Left ventricle myocardium inferior (tissue), 1 donor: ENCODE measurements around the gene GTPBP6. TPM values are rescaled to one million over a fixed set of nuclear protein-coding genes. Genes with fewer than 3 reads are reported as not detected.

Experiments
- DNase-seq: peaks from one replicate; pipeline ENCODE4 v3.0.0-alpha.2; 2020
- H3K27ac ChIP-seq: fragments of 200-600 bp; replicated peaks from 2 replicates; pipeline ENCODE4 v1.8.0; 2021
- H3K27me3 ChIP-seq: fragments of 200-600 bp; 2 replicates; pipeline ENCODE4 v1.8.0; 2021; ENCODE audit warnings: low read depth
- H3K36me3 ChIP-seq: fragments of 200-600 bp; 2 replicates; pipeline ENCODE4 v1.8.0; 2021
- H3K4me1 ChIP-seq: fragments of 200-600 bp; 2 replicates; pipeline ENCODE4 v1.8.0; 2021
- H3K4me3 ChIP-seq: fragments of 200-600 bp; 2 replicates; pipeline ENCODE4 v1.8.0; 2021; ENCODE audit warnings: mild to moderate bottlenecking, moderate library complexity
- H3K9me3 ChIP-seq: fragments of 200-600 bp; replicated peaks from 2 replicates; pipeline ENCODE4 v1.8.0; 2021
- intact Hi-C: fragments of 100-400 bp; cut with micrococcal nuclease; formaldehyde crosslinking; loops from one replicate; pipeline ENCODE4 v1.11.0; 2022
- total RNA-seq: library from RNA; stranded (reverse); fragmentation: NEBNext Ultra II Directional; extraction: Animal tissue kit (Norgen Biotek cat#: 25700); gene quantifications from one replicate; pipeline ENCODE4 v1.2.1, GENCODE V29; 2021
- TF ChIP-seq, protein P1 (sequence below): fragments of 200-600 bp; IDR thresholded peaks from 2 replicates; pipeline ENCODE4 v1.8.0; 2021; ENCODE audit warnings: antibody characterized with exemption, mild to moderate bottlenecking, borderline replicate concordance
- donor health status: DM: no; HTN: yes; CAD: no; lungs with severe emphysema.

Gene GTPBP6
- total RNA-seq, 1 donor from 2014 or later, result 51.1 TPM

DNA sequence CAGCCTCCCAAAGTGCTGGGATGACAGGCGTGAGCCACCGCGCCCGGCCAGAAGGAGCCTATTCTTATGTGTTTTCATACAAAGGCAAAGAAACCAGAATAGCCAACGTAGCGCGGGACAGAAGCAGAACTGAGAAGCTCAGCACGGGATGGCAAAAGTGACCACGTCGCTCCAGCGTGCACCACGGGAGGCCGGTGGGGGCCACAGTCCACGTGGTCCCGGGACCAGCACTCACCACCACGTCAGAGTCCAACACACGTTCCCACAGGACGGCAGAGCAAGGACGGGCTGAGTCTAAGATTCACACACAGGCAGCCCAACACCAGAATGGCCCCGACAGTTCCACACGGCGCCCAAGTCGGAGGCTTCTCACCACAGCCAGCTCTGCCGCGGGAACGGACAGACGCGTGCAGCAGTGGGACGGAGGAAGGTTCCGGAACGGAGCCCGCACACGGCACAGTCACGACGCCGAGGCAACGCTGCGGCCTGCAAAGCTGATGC is 18.8 kb upstream of the GTPBP6 start:
- Histone ChIP-seq H3K27ac (no peak overlapping the region), H3K9me3 (no peaks in the 10 kb centered on the region), H3K4me1 (no peaks in the 10 kb centered on the region), H3K36me3 (peaks cover 66% of the 10 kb centered on the region), H3K4me3 (no peak overlapping the region), H3K27me3 (no peaks in the 10 kb centered on the region)
- intact Hi-C loops, result no loop called here
- DNase-seq, result peak; percentile 9
- TF ChIP-seq, protein P1, sequence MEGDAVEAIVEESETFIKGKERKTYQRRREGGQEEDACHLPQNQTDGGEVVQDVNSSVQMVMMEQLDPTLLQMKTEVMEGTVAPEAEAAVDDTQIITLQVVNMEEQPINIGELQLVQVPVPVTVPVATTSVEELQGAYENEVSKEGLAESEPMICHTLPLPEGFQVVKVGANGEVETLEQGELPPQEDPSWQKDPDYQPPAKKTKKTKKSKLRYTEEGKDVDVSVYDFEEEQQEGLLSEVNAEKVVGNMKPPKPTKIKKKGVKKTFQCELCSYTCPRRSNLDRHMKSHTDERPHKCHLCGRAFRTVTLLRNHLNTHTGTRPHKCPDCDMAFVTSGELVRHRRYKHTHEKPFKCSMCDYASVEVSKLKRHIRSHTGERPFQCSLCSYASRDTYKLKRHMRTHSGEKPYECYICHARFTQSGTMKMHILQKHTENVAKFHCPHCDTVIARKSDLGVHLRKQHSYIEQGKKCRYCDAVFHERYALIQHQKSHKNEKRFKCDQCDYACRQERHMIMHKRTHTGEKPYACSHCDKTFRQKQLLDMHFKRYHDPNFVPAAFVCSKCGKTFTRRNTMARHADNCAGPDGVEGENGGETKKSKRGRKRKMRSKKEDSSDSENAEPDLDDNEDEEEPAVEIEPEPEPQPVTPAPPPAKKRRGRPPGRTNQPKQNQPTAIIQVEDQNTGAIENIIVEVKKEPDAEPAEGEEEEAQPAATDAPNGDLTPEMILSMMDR, result no peak

DNA sequence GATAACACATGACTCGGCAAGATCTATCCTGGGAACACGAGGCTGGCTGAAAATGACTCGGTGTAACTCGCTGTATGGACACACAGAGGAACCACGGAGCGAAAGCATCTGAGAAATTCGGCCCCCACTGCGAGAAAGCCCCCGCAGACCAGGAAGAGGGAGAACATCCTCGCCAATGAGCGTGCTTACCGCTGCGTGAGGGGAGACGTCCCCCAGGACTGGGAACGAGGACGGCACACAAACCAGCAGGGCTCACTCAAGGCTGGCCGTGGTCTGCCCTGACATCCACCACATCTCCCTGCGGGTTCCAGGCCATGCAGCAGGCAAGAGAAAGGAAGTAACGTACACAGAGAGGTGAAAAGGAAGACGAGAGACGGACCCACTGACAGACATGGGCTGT is 17.6 kb upstream of the GTPBP6 start:
- H3K27me3 ChIP-seq, result peaks cover 8% of the 10 kb centered on the region
- no peak overlapping the region for H3K27ac ChIP-seq
- no peaks in the 10 kb centered on the region for H3K9me3 ChIP-seq
- TF ChIP-seq, protein P1, result no peak
- peaks cover 7% of the 10 kb centered on the region for H3K4me1 ChIP-seq
- peaks cover 58% of the 10 kb centered on the region for H3K36me3 ChIP-seq
- intact Hi-C loops, result no loop called here
- no peak for DNase-seq
- H3K4me3 ChIP-seq, result no peak overlapping the region

DNA sequence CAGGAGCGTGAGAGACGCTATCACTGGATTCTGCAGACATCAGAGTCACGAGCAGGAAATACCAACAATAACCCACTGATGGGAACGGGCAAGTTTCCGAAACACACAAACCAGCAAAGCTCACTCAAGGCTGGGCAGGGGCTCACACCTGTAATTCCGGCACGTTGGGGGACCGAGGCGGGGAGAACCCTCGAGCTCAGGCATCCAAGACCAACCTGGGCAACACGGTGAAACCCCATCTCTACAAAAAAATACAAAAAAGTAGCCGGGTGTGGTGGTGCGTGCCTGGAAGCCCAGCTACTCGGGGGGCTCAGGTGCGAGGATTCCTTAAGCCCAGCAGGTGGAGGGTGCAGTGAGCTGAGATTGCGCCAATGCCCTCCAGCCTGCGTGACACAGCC is 17.2 kb upstream of the GTPBP6 start:
- TF ChIP-seq, protein P1, result no peak
- no peak overlapping the region for H3K27ac ChIP-seq
- H3K27me3 ChIP-seq, result peaks cover 12% of the 10 kb centered on the region
- no peak for DNase-seq
- intact Hi-C loops, result no loop called here
- peaks cover 56% of the 10 kb centered on the region for H3K36me3 ChIP-seq
- H3K4me1 ChIP-seq, result peaks cover 12% of the 10 kb centered on the region
- no peak overlapping the region for H3K4me3 ChIP-seq
- no peaks in the 10 kb centered on the region for H3K9me3 ChIP-seq

DNA sequence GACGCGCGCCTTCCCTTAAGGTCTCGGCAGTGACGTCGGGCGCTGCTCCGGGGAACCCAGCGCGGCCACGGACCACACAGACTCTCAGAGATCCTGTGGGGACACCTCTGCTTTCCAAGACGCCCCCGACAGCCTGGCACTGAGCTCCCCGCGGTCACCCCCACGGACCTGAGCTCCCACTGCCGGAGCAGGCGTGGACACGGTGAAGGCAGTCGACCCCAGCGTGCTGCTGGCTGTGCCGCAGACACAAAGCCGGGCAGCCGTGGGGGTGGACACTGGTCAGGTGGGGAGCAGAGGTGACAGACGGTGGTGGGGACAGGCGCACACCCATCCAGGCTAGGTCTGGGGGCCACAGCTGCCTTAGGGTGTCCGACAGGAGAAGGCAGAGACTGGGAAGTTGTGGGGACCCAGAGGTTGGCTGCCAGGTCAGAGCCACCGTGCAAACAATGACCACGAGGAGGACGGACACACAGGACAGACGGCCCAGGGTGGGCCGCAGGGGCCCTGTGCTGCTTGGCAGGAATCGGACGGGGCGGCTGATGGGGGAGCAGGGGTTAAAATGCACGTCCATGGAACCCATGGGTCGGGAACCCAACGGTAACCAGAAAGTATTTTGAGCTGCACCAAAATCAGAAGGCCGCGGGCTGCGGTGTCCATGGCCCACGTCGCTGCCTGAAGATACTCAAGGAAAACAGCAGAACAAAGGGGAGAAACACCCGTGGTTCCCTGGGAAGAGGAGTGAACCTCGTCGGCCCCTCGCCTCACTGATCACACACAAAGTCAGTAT is 16.6 kb upstream of the GTPBP6 start:
- intact Hi-C loops, result no loop called here
- TF ChIP-seq, protein P1, result no peak
- peak; percentile 10 for DNase-seq

DNA sequence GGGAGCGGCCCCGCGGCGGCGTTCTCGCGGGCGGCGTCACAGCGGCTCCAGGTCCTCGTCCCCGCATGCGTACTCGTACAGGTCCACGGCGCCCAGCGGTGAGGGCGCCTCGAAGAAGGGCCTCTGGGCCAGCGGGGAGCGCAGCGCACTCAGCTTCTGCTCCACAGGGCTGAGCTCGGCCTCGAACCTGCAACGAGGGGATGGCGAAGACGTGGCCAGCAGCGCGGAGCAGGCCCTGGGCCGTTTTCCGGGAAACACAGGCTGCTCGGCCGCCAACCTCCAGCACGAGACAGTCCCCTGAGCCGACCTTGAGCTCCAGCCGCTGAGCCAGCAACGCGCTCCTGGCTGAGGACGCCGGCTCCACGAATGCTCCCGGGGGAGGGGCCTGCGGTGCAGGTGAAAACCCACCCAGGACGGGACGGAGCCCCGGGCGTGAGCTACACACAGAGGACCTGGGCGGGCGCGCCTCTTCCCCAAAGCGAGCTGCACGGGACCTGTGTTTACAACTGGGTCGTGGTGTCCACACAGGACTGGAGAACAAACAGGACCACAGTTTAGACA is 15.8 kb upstream of the GTPBP6 start:
- TF ChIP-seq, protein P1, result no peak
- Histone ChIP-seq H3K4me1 (peaks cover 16% of the 10 kb centered on the region), H3K4me3 (no peak overlapping the region), H3K36me3 (peaks cover 56% of the 10 kb centered on the region), H3K27me3 (peaks cover 19% of the 10 kb centered on the region), H3K9me3 (no peaks in the 10 kb centered on the region), H3K27ac (no peak overlapping the region)
- intact Hi-C loops, result no loop called here
- DNase-seq, result peak; percentile 16

More for the DNA sequence above, 16.6 kb upstream of the GTPBP6 start:
- Histone ChIP-seq H3K4me3 (no peak overlapping the region), H3K4me1 (peaks cover 16% of the 10 kb centered on the region), H3K27me3 (peaks cover 18% of the 10 kb centered on the region), H3K9me3 (no peaks in the 10 kb centered on the region), H3K36me3 (peaks cover 56% of the 10 kb centered on the region), H3K27ac (no peak overlapping the region)
